GM21515 (cell line): ENCODE data around the gene CCDC185.
"Not testable (repeated sequence)": the region's sequence is repeated elsewhere in the genome, so short reads cannot be mapped to it uniquely, and the experiment has no call there.

Source experiments
- ATAC-seq: cut with Tn5 transposase; IDR thresholded peaks from one replicate; pipeline ENCODE4 v1.9.1; 2021; ENCODE audit not compliant: unreplicated experiment

The CCDC185 gene

DNA sequence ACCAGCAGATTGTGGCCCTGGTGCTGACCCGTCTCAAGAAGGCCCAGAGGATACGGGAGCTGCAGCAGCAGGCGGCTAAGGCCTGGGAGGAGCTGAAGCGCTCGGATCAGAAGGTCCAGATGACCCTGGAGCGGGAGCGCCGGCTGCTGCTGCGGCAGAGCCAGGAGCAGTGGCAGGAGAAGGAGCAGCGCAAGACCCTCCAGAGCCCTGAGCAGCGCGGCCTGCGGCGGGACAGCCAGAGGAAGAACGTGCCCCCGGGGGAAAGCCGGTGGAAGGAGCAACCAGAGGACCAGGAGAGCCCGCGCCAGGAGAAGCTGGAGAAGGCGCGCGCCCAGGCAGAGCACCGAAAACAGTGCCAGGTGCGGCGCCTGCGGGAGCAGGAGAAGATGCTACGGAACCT is 1.0 kb downstream of the CCDC185 start:
- ATAC-seq, result no peak

DNA sequence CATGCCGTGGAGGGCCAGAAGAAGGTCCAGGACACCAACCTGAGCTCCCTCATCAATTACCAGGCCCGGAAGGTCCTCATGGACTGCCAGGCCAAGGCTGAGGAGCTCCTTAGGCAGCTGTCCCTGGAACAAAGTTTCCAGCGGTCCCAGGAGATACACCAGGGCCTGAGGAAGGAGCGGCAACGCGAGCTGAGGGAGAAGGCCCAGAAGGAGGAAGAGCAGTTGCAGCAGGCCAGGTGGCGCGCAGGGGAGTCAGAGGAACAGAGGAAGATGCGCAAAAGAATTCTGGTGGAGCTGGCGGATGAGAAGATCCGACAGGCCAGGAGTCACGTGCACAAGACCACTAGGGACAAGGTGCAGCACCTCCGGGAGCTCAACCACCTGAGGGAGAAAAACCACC is 1.5 kb downstream of the CCDC185 start:
- no peak for ATAC-seq

DNA sequence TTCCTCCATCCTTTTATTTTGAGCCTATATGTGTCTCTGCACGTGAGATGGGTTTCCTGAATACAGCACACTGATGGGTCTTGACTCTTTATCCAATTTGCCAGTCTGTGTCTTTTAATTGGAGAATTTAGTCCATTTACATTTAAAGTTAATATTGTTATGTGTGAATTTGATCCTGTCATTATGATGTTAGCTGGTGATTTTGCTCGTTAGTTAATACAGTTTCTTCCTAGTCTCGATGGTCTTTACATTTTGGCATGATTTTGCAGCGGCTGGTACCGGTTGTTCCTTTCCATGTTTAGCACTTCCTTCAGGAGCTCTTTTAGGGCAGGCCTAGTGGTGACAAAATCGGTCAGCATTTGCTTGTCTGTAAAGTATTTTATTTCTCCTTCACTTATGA is 6.2 kb downstream of the CCDC185 start:
- ATAC-seq, result not testable (repeated sequence)

DNA sequence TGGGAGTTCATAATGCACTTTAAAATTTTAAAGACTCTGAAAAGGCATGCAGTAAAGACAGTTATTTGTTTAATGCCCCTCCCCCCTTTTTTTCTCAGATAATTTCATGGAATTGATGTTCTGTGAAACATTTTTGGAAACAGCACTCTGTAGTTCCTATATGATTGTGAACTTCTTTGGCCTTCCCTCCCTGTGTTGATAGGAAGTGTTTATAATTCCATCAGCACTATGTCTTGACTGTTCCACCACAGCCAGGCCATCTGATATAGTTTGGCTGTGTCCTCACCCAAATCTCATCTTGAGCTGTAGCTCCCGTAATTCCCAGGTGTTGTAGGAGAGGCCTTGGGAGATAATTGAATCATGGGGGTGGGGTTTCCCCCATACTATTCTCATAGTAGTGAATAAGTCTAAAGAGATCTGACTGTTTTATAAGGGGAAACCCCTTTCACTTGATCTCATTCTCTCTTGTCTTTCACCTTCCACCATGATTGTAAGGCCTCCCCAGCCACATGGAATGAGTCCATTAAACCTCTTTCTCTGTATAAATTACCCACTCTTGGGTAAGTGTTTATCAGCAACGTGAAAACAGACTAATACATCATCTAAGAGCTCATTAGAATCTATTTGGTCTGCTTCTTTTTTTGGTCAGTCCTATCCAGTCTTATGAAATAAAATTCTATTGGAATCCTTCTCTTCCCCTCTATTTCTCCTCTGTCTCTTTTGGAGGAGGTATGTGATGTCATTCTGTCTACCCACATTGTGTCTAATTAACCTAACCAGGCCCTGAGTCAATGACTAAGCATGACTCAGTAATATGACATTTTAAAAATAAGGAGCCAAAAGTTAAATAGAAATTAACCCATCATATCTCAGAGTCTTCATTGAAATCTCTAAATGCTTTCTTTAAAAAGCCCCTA is 8.9 kb downstream of the CCDC185 start:
- ATAC-seq, result no peak

DNA sequence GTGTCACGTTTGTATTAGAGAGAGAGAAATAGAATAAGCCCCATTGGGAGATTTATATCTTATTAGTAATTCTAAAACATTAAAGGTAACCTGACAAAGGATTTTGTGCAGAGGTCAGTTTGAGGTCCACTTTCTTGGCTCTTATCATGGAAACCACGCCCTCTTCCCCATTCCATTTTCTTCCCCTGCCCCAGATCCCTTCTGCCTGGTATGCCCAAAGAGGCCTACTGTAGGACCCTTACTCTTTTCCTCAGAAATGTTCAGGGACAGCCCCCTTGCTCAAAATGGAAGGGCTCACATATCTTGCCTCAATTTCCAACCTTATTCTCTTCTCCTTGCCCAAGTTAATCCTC is 9.6 kb downstream of the CCDC185 start:
- ATAC-seq, result no peak

DNA sequence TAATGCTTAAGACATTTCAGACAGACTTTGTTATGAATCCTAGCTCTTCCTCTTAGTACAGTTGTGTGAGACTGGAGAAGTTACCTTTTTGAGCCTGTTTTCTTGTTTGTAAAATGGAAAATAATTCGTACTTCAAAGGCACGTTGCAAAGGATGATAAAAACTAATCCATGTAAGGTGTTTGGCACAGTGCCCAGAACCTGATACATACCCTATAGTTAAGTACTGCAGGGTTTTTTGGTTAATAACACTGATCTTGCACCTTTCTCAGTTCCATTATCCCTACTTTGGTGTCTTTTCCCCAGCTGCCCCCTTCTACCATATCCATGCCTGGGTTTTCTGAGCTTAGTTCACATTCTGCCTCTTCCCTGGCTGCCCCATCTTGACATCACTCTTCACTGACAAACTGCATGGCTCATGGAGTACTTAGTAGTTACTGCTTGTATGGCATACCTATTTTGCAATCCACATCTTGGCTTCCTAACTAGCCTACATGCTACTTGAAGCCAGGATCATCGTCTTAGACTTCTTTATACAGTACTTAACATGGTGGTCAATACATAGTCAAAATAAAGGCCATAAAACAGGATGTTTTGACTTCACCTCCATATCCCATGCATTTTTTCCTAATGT is 10.1 kb downstream of the CCDC185 start:
- no peak for ATAC-seq

DNA sequence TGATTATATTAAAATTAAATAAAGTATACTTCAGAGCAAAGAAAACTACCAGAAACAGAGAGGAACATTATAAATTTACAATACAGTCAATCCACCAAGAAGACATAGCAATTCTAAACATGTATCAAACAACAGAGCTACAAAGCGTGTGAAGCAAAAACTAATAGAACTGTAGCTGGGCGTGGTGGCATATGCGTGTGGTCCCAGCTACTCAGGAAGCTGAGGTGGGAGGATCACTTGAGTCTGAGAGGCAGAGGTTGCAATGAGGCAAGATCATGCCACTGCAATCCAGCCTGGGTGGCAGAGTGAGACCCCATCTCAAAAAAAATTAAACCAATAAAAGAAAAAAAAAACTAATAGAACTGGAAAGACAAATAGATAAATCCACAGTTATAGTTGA is 12.3 kb downstream of the CCDC185 start:
- ATAC-seq, result no peak

DNA sequence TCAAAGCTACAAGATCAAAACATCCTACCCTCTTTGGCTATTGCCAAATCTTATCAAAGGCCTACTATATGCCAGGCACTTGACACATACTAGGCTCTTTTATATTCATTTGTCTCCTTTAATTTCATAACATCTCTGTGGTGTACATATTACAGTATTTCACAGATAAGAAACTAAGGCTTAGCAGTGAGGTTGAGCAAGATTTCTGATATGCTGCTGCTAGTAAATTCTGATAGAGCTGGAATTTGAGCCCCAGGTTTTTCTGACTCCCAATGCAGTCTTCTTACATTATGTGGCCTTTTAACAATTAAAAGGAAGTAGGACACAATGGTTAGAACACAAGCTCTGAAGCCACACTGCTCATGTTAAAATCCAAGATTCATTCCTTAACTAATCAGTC is 16.8 kb downstream of the CCDC185 start:
- ATAC-seq, result no peak

DNA sequence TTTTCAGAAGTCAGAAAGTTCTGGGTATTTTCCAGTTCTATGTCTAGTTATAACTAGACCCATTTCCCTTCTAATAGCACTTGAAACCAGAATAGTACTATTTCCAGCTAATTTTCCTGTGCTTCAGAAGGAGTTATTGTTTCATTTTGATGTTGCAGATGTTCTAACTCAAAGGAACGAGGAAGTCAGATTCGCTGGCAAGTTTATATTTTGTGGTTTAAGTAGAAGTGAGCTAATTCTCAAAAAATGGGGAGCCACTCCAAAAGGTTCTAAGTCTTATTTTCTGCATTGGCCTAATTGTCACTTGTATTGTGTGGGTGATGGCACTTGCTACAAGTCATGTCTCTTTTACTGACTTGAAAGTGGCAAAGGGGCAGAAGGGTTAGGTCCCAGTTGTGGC is 18.1 kb downstream of the CCDC185 start:
- ATAC-seq, result no peak

DNA sequence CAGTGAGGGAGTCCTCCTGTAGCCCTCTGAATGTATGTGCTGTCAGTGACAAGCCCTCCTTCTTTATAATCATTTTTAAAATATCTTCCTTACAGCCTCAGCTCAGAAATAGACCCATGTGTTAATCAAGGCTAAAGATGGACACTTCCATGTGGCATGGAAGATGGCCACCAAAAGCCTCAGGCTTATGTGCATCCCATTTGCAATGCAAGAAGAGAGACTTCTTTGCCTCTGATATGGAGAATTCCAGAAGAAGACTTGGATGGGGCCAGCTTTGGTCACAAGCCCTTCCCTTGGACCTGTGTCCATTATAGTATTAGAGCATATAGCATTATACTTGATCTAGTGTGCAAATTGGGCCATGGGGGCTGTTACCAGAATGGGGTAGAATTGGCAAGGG is 18.5 kb downstream of the CCDC185 start:
- ATAC-seq, result no peak

DNA sequence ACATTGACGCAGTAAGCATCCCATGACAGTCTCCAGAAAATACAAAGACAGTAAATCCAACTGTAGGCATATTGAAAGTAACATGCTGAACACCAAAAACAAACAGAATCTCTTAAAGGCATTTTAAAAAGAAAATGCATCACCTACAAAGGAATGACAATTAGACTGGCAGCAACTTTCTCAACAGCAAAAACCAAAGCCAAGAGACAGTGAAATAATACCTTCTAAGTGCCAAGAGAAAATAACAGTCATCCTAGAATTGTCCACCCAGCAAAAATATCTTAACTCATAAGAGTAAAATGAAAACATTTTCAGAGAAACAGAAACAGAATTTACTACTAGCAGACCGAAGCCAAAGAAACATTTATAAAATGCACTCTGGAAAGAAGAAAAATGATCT is 20.0 kb downstream of the CCDC185 start:
- ATAC-seq, result no peak

DNA sequence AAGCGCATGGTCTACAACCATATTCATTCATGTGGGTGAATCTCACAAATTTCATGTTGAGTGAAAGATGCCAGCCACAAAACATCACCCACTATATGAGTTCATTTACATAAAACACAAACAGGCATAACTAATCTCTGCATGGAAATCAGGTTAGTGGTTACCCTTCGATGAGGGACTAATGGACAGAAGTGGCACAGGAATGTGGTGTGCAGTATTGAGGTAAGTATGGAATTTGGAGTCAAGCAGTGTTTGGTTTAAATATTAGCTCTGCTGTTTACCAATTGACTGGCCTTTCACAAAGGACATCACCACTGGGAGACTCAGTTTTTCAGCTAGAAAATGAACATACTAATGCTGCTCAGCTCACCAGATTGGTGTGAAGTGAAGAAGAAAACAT is 24.2 kb downstream of the CCDC185 start:
- ATAC-seq, result no peak

DNA sequence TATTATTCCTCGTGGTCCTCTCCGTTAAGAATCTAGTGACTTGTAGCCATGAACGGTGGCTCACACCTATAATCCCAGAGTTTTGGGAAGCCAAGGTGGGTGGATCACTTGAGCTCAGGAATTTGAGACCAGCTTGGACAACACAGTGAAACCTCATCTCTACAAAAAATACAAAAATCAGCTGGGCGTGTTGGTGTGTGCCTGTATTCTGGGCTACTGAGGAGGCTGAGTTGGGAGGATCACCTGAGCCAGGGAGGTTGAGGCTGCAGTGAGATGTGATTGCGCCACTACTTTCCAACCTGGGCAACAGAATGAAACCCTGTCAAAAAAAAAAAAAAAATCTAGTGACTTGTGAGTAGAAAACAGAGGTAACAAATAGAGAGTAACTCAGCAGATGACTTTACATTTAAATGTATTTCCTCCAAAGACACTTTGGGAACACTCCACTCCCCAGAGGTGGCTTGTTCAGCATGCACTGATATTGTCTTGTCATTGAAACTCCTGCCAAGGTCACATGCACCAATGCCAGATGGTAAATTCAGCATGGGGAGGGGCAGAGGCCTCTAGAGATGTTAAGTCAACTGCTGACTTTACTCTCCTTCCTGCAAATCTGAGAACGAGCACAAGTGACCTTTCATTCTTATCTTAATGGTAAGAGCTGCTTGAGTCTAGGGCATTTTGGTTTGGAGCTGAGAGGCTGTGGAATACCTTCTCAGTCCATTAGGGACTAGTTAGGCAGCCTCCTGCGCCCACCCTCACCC is 24.9 kb downstream of the CCDC185 start:
- ATAC-seq, result no peak

DNA sequence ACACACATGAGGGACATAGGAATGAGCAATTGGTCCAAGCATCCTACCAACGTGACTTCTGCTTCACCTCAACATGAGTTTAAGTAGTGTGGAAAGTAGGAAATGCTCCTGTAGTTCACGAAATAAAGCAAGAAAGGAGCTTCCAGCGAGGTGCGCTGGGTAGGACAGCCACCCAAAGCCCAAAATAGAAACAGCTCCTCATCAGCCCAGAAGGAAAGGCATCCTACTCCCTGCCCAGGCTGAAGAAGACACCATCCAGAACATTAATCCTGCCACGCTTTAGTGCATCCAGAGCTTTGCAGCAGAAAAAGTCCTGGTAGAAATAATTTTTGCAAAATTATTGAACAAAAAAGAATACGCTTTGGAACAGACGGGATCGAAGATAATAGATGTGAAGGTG is 25.9 kb downstream of the CCDC185 start:
- ATAC-seq, result no peak

DNA sequence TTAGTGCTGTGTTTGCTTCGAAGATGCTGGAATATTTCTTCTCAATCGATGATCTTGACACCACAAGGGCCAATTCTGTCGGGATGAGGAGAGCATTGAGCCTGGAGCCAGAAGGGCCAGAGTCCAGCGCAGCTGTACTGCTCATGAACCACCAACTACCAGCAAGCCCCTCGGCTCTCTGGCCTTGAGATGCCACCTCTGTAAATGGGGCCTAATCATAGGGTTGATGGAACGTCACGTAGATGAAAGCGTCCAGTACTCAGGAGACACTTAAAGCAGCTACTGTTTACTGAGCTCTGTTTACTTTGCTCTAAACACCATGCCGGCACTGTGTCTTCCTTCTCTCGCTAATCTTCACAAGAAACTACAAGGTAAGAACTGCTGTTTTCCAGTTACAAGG is 26.3 kb downstream of the CCDC185 start:
- no peak for ATAC-seq

DNA sequence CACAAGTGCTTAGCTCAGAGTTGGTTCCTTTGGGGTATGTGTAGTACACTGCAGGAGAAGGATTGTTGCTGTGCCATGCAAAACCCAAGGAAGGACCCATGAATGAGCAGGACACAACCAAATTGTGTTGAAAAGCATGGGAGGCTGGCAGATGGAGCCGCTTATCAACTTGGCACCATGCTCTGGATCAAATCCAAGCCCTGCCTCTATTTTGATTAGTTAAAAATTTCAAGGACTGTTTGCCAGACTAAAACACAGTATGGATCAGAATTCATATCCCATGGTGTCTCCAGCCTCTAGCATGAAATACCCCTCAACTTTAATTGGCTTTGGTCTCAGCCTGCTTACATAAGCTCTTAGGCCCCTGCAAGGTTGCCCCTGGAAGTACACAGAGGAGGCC is 27.8 kb downstream of the CCDC185 start:
- ATAC-seq, result no peak

DNA sequence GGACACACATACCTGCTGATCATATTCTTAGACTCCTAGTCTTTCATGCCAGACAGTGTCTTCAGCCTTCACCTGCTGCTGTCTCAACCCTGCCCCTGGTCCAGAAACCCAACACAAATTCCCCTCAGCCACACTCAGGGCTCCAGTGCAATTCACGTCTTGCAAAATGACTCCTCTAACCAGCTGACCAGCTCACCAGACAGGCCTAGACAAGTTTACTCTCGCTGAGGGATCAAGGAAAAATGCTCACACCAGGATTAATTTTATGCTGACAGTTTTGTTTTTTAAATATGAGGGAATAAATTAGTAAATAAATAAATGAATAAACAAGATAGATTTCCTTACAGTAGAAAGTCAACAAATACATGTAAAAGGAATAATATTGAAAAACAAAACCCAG is 28.5 kb downstream of the CCDC185 start:
- no peak for ATAC-seq

DNA sequence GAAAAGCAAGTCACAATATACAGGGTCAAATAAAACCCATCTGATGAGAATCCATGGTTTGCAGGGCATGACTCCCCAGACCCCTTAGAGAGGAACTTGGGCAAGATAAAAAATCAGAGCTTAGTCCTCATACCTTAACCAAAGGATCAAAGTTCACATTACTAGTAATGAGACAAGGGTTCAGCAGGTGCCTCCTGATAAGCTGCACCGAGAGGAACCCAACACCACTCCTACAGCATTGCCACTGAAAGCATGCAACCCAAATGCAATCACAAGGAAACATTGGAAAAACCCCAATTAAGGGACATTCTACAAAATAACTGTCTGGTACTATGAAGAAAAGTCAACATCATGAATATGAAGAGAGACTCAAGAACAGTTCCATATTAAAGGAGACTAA is 29.7 kb downstream of the CCDC185 start:
- ATAC-seq, result no peak

DNA sequence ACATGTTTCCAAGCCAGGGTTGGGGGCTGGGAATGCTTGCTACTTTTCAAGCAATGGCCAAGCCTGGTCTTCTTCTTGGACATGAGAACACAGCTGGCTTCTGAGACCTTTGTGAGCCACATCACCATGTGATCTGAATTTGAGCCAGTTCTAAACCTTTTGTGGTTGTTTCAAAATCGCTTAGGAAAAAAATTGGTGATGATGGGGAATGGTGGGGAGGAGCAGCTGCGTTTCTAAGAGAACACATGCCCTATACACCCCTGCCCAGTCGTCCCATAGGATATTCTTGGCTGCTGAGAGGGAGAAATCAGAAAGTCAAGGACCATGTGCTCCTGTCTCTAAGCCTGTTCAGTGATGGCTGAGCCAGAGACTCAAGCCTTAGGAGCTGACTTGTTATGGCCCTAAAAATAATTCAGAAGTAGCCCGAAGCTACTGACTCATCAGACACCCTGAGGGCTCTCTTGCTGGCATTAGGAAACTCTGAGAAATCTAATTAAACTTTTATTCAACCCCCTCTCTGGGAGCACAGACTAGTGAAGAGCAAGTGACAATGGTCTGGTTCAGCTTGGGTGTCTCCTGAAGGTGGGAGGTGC is 30.5 kb downstream of the CCDC185 start:
- ATAC-seq, result no peak

DNA sequence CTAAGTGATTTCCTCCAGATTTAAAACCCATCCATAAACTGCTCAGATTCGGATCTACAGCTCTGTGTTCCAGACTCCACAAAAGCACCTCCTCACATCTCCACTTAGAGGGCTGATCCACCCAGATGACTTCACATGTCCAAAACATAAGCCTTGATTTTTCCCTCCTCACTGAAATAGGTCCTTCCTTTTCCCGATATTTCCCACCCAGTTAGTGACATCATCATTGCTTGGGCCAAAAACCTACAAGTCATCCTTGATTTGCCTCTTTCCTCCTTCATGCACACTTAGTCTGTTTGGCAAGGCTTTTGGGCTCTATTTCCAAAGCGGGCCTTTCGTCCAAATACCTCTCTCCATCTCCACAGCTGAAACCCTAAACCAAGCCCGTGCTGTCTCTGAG is 32.3 kb downstream of the CCDC185 start:
- no peak for ATAC-seq

DNA sequence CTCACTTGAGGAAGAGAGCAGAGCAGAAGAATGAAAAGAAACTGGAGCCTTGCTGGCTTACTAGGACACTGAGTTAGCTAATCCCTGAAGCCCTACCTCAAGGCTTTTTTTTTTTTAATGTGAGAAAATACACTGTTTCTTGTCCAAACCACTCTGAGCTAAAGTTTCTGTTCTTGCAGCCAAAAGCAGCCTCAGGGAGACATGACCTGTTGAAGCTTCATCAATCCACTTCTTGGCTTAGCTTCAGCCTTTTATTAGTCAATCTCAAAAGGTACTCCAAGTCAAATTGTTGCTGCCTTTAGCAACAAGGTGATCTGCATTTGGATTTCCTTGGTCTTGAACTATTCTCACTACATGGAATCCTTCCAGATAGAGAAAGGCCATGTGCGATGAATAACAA is 33.7 kb downstream of the CCDC185 start:
- no peak for ATAC-seq

DNA sequence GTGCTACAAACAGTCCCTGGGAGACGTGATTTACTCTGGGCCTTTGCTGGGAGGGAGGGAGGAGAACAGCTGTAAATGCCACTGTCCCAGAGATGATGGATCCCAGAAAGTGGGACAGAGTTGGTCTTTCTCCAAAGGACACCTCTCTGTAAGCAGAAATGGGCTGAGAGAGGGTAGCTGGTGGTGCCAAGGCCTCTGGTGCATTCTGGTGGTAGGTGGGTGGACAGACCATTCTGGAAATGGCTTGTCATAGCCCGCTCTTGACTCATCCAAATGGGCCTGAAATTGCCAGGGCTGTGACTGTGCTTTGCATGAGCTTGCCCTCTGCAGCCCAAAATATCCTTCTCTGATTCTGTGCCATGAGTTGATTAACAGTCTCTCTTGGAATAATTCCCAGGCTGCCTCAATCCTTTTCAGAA is 36.1 kb downstream of the CCDC185 start:
- ATAC-seq, result no peak
